Loucy (cell line): Measurements from ENCODE around the gene SAMSN1.

Source experiments
- EZH2phosphoT487 ChIP-seq: fragments of 200-600 bp; IDR thresholded peaks from 2 replicates; pipeline ENCODE4 v1.6.1; 2018; ENCODE audit warnings: antibody characterized with exemption, mild to moderate bottlenecking, moderate library complexity, borderline replicate concordance
- TF ChIP-seq, protein P1 (sequence below): fragments of 200-600 bp; sonication (generic); conservative IDR thresholded peaks from 2 replicates; pipeline ENCODE4 v1.5.1; 2014; ENCODE audit warnings: mild to moderate bottlenecking, antibody characterized with exemption, low read length

DNA sequence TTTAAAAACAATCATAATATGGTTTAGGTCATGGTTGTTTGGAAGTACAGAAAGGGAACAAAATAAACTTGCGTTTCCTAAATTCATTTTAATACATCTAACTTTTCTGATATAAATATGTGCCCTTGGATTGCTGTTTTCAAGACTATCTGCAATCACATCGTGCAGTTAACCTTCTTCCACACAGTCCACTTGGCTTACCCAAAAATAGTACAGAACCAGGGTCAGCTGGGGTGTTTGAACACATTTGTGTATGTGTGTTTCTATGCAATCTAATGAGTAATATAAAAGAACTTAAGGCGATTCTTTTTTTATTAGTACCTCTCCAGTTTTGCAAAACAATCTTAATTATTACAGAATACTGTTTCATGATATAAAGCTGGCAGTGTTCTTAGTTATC, 19.9 kb downstream of the SAMSN1 start:
- TF ChIP-seq, protein P1, sequence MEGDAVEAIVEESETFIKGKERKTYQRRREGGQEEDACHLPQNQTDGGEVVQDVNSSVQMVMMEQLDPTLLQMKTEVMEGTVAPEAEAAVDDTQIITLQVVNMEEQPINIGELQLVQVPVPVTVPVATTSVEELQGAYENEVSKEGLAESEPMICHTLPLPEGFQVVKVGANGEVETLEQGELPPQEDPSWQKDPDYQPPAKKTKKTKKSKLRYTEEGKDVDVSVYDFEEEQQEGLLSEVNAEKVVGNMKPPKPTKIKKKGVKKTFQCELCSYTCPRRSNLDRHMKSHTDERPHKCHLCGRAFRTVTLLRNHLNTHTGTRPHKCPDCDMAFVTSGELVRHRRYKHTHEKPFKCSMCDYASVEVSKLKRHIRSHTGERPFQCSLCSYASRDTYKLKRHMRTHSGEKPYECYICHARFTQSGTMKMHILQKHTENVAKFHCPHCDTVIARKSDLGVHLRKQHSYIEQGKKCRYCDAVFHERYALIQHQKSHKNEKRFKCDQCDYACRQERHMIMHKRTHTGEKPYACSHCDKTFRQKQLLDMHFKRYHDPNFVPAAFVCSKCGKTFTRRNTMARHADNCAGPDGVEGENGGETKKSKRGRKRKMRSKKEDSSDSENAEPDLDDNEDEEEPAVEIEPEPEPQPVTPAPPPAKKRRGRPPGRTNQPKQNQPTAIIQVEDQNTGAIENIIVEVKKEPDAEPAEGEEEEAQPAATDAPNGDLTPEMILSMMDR: no peak
- TF ChIP-seq EZH2phosphoT487: no peak
